Stimulated activated CD4-positive, alpha-beta T cell treated with anti-CD3 and anti-CD28 coated beads, Interleukin-4, amount 100 ng/mL, for 4 hours (primary cell): Measurements from ENCODE around the gene GPC6.
"Not testable (repeated sequence)": the region's sequence is repeated elsewhere in the genome, so short reads cannot be mapped to it uniquely, and the experiment has no call there.

Experiments used
- DNase-seq, 2 experiments: peaks; one replicate each; pipeline ENCODE4 v3.0.0-alpha.2; 2020

GPC6 gene

DNA sequence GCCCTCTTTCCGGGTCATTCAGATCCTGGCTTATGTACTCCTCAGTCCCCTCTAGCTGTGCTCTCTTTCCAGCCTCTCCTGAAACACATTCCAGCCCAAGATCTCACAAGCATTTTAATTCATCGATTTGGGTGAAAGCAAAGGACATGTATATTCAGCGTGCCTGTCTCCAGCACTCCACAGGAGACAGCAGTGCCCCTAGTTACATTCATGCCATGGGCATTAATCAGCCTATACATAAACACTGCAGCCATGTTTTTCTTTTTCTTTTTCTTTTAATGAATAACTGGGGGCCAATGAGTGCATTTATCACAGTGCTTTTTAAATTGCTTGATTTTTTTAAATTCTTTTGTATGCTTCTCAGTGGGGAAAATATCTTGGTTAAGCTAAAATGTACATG is 1053.7 kb downstream of the GPC6 start:
- DNase-seq, result no peak

DNA sequence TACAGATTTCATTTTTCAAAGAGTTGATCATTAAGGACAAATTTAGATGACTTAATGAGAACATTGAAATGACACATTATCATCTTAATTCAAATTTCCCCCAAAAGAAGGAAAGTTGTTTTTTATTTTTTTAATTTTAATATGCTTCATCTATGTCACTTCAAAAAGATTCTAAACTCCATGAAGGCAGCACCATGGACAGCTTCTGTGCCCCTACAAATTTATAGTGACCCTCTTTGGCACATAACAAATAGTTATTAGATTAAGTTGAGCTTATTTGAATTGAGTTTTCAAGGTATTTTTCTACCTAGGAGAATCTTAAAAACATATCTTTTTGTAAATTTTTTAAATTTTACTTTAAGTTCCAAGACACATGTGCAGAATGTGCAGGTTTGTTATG is 1054.2 kb downstream of the GPC6 start:
- DNase-seq, result no peak

DNA sequence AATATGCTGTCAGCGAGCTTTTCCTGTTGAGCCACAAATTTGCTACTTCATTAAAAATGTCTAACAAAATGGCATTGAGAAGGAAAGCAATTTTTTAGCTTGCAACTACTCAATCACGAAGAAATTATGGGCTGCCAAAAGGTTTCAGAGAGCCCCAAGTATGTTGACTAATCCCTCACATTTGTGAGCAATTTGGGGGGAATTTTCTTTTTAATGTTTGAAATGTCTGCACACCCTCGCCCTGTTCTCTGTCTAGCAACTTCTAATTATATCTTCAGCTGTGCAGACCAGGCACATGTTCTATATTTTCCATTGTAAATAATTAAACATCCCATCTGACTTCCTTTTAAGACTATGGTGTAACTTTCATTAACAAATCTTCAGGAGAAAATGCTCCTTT is 1060.0 kb downstream of the GPC6 start:
- no peak for DNase-seq

DNA sequence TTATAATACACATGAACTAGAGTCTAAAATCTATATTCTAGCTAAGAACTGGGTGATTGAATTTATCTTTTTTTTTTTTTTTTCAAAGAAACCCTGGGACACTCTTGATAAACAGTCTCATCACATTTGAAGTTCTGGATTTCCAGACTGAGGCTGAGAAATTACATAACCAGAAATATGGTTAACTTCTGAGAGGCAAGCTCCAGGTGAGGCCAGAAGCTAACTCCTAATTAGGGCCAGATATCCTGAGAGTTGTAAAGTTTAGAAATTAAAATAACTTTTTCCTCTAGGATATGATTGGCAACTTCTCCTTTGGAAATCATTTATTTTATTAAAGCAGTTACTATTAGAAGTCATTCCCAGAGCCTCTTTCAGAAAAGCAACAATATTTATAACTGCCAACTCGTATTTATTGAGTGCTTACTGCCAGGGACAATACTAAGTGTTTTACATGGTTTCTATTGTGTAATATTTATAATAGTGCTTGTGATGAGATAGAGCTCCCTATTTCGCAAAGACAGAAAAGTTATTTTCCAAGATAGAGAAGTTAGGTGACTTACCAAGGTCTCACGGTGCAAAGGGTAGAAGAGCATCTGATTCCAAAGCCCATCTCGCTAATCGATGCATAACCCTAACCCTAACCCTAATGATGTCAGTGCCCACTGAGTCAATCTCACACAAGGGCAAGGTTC is 1065.2 kb downstream of the GPC6 start:
- DNase-seq, result no peak

DNA sequence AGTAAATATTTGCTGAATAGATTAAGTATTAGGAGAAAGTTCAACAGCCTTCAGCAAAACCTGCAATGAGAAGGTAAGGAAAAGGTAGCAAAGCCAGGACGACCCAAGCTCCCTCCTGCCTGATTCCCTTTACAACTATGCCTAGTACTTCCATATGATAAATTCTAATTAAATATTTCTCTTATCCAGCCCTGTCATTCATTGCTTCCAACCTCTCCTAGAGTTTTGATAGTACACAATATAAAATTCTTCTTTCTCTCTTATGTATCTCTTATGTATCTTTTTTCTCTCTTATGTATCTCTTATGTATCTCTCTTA is 1065.7 kb downstream of the GPC6 start:
- DNase-seq, result no peak

DNA sequence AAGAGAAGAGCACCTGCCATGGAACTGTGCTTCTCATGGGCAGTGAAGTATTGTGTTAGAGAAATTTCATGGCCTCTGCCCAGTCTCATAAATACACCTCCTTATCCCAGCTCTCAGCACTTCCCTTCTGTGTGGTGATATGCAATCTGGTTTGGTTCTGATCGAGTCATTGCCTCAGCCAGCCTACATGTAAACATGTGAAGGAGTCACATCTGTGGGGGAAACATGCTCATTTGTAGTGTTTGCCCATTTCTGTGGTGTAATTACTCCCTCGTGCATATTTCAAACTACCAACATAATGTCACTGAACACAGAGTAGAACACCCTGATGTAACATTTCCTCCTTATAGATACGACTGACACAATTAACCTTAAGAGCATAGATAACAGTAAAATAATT is 1069.9 kb downstream of the GPC6 start:
- no peak for DNase-seq

DNA sequence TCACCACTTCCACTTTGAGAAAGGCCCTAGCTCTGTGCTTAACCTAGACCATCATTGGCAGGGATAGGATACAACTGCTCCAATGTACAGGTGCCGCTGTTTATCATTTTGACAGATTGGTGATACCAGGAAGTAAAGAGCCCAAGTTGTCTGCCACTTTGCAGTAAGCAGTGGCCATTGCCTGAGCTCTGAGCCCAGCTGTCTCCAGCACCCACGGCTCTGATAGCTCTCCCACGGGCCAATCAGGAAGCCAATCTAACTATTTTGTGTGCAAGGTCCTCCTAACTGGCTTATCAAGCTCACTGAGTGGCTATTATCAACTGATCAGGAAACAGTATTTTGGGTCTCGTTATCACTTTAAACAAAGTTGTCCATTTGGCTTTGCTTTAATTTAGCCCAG is 1071.7 kb downstream of the GPC6 start:
- no peak for DNase-seq

DNA sequence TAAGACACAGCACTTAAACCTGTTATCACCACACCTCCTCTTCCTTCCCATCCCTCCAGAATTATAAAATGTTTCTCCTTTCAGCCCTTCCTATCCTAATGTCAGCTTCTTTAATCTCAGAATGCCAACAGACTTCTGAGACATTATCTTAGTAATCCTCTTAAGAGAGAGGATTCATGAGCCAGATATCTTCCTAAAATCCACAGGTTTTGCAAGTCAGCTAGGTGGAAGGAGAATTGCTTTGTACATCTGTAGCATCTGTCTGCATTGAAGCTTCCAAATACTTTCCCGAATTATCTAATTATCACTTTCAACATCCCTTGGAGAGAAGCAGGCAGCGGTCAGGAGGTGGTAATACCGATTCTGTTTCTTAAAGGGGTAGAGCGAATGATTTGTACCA is 1073.8 kb downstream of the GPC6 start:
- no peak for DNase-seq

DNA sequence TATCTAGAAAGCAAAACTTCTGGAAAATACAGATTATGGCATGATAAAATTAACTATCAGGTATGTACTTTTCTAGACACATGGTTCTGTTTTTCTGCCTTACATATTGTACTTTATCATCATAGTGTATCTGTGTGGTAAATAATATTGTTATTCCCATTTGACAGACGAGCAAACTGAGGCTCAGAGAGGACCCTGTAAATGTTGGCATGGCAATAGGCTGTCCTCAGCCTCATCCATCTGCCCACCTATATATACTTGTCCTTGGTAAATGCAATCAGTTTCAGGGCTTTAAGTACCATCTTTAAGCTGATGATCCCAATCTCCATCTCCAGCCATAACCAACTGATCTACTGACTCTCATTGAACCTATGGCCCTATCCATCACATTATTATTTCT is 1074.9 kb downstream of the GPC6 start:
- no peak for DNase-seq

DNA sequence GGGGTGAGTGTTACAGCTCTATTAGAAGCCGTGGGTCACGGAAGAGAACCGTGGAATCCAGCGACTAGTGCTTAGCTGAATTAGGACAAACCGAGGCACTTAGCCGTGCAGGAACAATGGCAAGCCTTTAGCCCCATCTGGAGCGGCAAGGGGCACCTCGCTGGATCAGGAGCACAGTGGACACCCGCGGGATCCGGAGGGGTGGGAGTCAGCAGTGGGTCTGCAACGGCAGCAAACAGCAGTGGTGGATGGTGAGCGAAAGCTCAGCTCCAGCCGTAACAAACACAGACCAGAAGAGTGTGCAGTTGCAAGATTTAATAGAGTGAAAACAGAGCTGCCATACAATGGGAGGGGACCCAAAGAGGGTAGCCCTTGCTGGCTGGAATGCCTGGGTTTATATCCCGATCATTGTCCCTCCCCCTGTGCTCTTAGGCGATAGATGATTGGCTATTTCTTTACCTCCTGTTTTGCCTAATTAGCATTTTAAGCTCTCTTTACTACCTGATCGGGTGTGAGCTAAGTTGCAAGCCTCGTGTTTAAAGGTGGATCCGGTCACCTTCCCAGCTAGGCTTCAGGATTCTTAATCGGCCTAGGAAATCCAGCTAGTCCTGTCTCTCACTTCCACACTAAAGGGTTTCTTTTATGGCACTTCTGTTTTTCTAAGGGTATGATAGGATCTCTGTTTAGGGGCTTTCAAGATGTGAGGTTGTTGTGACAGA is 1076.4 kb downstream of the GPC6 start:
- DNase-seq, result not testable (repeated sequence)

DNA sequence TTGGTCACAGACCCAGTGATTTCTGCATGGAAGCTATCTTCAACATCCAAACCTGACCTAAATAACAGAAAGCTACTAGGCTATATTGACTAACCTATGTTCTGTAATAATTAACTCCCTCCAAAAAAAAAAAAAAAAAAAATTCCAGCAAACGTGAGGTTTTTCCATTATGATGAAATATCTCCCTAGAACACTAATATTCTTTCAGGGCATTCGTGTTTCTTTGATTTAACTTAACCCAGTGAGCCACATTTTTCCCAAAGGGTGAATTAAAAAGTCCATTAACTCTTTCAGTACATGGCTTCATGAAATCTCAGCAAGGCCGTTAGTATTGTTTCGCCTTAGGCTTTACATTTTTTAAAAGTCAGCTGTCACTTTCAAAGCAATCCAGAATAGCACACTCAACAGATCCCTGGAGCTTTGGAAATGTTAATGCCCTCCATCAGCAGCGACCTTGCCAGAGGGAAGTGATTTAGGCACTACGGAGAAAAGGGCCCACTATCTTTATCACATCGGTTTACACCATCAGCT is 1077.1 kb downstream of the GPC6 start:
- DNase-seq, result no peak

DNA sequence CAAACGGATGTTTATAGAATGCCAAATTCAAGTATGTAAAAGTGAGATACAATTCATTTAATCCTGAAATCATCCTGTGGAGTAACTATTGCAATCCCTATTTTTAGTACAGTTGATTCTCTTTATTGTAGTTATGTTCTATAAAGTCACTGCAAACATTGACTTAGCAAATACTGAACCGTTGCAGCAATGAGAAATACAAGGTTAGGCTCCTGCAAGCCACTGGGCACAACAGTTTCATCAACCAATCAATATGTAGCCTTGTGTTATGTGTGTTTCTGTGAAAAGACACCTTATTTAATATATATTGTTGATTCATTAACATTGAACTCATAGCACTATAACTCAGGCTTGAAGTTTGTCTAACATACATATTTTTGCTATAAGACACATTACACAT is 1078.4 kb downstream of the GPC6 start:
- no peak for DNase-seq

DNA sequence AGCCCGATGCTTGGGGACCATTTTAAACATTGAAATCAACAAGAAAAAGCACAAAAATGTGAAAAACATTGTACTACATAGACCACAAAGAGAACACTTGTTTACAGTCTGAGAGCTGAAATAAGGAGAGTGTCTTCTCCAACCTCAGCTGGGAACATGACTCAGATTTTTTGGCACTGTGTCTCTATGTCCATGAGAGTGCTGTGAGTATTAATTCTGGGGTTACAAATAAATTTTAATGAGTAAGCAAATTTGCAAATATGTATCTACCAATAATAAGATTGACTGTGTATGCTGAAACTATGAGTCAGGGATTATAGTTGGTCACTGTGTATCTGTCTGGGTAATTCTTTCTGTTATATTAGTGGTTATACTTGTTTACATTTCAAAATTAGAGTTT is 1078.9 kb downstream of the GPC6 start:
- no peak for DNase-seq

DNA sequence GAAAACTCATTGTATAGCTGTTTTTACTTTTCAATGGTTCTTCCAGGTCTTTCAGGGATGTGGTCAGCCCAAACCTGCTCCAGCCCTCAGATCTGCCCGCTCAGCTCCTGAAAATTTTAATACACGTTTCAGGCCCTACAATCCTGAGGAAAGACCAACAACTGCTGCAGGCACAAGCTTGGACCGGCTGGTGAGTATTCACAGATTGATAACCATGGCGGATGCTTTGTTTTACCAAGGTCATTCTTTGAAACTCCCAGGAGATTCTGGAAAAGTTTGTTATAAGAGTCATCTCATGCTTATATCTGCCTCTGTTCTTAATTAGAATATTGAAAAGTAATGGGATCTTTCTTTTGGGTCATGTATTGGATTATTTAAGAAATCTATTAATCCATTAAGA is 1079.3 kb downstream of the GPC6 start:
- no peak for DNase-seq

DNA sequence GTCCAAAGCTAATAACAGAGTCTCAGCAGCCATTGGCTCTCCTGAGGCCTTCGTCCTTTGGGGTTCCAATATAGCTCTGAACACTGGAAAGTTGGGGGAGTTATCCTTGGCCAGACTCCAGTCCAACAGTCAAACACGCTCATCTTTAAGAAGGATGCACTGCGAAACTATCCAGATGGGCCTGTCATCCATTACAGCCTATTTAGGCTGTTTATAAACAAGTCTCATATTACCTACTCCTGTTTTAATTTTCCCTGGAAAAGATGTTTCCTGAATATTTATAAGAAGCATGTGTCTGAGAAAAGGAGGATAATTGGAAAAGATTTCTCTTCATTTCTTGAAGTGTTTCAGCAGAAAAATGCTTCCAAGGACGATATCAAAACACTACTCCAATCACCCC is 1082.2 kb downstream of the GPC6 start:
- DNase-seq, result no peak

DNA sequence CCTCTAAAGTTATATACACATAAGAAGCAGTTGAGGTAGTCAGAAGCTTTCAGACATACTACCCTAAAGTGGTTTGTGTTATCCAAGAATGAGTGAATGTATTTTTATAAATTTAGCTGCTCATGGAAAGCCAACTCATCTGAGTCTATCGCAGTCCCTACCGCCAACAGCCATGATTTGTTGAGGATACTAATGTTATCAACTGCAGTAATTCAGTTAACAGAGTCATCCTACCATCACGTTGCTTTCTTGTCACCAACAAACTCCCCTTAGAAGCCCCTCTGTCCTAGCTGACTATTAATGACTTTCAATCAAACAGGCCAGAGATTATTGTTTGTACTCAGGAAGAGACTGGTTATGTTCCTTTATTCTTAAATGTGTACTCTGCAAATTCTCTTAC is 1083.0 kb downstream of the GPC6 start:
- no peak for DNase-seq

DNA sequence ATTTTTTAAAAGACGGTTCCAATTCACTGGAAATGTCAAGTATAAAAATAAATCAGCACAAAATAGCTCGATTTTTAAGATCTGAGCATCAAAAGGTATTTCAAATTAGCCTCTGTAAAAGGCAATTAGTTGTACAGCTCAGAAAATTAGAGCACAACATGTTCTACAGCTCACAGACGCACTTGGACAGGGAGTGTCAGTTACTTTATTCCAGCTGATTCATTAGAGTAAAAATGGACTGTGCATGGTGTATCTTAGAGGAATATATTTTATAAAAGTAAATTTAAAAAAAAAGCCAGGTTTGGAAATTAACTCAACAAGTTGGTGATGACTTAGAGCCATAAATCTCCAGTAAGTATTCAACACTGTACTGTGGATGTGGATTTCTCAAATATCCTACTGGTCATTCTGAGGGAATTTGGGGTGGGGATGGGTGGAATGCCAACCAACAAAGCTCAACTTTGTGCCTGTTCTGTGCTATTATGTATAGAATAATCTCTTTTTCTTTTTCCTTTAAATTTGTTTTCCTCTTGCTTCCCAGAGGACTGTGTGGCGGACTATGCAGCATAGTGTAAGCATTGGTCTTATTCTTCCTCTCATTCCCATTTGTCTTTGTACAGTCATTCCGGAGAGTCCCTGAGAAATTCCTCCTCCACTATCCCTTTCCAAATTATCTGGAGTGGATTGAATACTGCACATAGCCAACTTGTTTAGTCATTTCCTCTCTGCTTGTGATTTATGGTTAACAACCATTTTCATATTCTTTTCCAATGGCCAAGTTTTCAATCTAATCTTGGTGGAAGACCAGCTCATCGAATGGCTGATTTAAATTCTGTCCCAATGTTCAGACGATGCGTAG is 1083.6 kb downstream of the GPC6 start:
- DNase-seq, result no peak

DNA sequence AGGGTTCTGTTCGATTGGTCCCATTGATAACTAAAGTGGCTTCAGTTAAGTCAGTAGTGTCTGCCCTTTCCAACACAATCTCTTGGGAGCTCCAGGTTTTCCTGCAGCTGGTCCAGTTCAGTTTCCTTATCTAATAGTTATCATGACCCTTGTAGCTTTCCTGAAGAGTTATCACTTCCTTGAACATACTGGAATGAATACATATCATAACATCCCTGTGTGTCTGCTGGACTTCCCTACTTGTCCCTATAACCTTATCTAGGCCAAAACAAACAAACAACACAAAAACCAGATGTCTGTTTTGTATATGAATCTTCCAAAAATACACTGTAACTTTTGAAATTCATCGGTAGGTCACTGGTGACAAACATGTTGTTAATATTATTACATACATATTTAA is 1085.3 kb downstream of the GPC6 start:
- DNase-seq, result no peak

DNA sequence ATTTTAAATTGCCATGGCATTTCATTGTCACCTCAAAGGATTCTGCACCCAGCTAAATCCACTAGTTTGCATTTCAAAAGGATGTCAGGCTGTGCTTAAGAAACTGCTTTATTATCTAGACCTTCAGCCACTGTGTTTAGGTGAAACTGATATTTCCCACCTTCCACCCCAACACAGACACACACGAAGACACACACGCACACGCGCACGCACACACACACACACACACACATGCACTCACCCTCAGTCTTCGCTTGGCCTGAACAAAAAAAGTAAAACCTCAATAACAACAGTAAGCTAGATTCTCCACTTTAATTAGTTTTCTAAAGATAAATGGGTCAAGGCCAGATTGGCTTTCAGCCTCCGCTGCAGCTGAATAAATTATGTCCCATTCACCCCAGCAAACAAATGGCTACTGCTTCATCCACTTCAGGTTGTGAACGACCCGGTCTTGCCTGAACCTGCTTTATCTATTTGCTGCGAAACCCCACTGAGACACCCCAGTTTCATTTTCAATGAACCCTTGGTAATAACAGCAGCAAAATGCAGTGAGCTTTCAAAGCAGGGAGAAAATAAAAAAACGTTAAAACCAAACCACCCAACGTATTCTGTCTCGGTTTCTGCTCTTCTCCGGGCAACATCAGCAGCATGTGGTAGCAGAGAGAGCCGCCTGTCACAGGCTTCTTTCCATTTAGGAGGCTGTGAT is 1086.1 kb downstream of the GPC6 start:
- no peak for DNase-seq

DNA sequence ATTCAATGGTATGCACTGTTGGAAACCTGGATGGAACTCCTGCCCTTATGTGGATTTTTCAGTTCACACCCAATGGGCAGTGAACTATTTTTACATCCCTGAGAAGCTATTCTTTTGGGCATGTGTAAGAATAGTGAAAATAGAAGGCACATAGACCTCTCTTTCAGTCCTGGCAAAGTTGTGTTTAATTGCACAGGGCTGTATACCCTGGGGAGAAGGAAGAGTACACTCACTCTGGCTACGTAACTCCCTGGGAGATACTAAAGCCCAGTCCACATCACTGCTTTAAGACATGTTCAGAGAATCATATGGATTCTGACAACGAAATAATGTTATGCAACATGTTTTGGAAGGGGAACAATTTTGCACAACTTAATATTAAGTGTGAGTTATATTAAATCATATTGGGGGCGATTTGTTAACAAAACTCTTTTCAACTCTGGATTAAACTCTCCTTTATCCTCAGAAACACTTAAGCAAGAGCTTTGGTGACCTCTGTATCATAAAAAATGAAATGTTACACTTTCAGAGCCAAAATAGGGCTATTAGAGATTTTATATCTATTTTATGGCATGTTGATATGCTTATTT is 1086.8 kb downstream of the GPC6 start:
- DNase-seq, result no peak

DNA sequence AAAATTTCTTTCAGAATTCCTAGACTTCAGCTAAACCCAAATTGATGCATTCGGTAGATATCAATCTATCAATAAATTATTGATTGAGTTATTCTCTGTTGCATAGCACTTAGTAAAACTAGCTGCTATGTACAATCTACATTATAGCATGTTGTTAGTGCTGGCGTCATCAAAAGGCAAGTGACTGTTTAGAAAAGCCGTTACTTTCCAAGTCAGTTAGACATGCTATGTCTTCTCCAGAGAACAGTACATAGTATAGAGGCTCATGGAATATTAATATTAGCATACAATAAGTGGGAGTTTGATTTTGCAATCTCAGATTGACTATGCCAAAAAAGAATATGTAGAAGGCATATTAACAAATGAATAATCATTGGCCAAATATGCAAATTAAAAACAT is 1087.3 kb downstream of the GPC6 start:
- no peak for DNase-seq

DNA sequence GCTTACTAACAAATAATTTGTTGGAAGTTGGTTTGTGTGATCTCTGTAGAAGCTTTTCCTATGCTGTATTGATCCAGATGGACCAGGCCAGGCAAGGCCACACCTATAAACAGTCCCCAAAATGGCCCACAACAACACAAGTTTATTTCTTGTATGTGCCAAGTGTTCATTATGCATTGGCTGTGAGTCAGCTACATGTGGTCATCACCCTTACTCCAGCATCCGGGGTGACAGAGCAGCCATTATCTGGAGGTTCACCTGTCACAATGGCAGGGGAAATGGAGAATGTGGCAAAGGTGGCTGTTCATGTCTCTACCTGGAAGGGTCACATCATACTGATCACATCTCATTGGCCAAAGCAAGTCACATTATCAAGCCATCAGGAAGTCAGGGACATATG is 1088.6 kb downstream of the GPC6 start:
- no peak for DNase-seq

DNA sequence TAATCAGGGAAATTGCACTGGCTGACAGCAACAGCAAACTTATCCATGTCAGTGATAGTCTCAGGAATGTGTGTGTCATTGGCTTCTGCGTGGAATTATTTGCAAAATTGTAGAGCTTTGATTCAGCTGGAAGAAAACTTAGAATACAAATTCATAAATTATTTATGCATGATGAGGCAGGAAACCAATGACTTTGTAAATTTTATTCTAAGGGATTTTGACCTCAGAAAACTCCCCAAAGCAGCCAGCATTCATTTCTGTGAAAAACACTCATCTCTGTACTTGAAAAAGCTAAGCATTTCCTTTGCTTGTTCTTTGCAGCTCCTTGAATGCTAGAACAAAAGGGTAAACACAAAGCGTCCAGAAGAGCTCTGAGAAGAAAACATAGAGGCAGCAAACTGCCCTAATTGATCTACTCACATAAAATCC is 1090.5 kb downstream of the GPC6 start:
- DNase-seq, result no peak
